Erythroblast (primary cell): ENCODE measurements around the gene COL6A2.

Experiments used
- GATA1 ChIP-seq: IDR thresholded peaks from 2 replicates; pipeline ENCODE4 v1.6.1; 2011; ENCODE audit warnings: low read depth, mild to moderate bottlenecking, control low read depth, low read length, moderate library complexity
- POLR2A ChIP-seq: IDR thresholded peaks from 2 replicates; pipeline ENCODE4 v1.6.1; 2011; ENCODE audit warnings: mild to moderate bottlenecking, low read length

- TF ChIP-seq POLR2A = no peak
- no peak for TF ChIP-seq GATA1
Measured at GRCh38 chr21:46146856-46147255, 48.9 kb downstream of the COL6A2 start.
